B cell (primary cell): ENCODE measurements around the gene FMNL2. TPM values are rescaled to one million over a fixed set of nuclear protein-coding genes. Genes with fewer than 3 reads are reported as not detected.

Experiments
- ATAC-seq: fragments of 200-7000 bp; cut with Tn5 transposase; one replicate; pipeline ENCODE4 v1.10.0; 2021; ENCODE audit warnings: low read depth, mild to moderate bottlenecking, moderate number of reproducible peaks, moderate library complexity
- CTCF ChIA-PET: fragments of 350-600 bp; sonication (Branson Sonifier 250); formaldehyde crosslinking; loops from one replicate; lab custom pipeline; 2021; ENCODE audit warnings: antibody characterized with exemption, inconsistent platforms; lab: Charles Lee
- POLR2A ChIA-PET: fragments of 350-600 bp; sonication (Branson Sonifier 250); formaldehyde crosslinking; loops from one replicate; lab custom pipeline; 2021; ENCODE audit warnings: antibody characterized with exemption; lab: Charles Lee
- DNase-seq: peaks from one replicate; pipeline ENCODE4 v3.0.0; 2013
- H2AFZ ChIP-seq: 2 replicates; pipeline ENCODE4 v1.6.1; 2012; ENCODE audit warnings: mild to moderate bottlenecking, low read depth, low read length; ENCODE audit not compliant: insufficient read depth, poor library complexity, severe bottlenecking
- H3K27ac ChIP-seq, 2 donors: 1 replicate in 1 of 2; 2 replicates in 1 of 2; pipeline ENCODE4 v1.5.1; 2012 to 2013; ENCODE audit warnings: low read length in 2 of 2, mild to moderate bottlenecking in 2 of 2, moderate library complexity in 1 of 2
- H3K27me3 ChIP-seq, 4 experiments: fragments of 200-600 bp in 1 of 4; sonication (generic) in 1 of 4; replicated peaks in 1 of 4; 1 replicate in 2 of 4; 2 replicates in 2 of 4; pipeline versions ENCODE4 v1.6.1 to v1.7.0; 2013 to 2016; ENCODE audit warnings: low read length in 3 of 4, mild to moderate bottlenecking in 2 of 4, mixed read lengths in 1 of 4, moderate library complexity in 1 of 4; ENCODE audit not compliant: insufficient read depth in 4 of 4, control insufficient read depth in 3 of 4; ENCODE audit errors: control extremely low read depth in 1 of 4
- H3K36me3 ChIP-seq, 2 experiments: replicated peaks in 1 of 2; 1 replicate in 1 of 2; 2 replicates in 1 of 2; pipeline versions ENCODE4 v1.6.1 to v1.7.1; 2013; ENCODE audit warnings: low read length in 1 of 2; ENCODE audit not compliant: insufficient read depth in 2 of 2, control insufficient read depth in 1 of 2; ENCODE audit errors: control extremely low read depth in 1 of 2, extremely low read depth in 1 of 2
- H3K4me1 ChIP-seq, 2 donors: fragments of 200-600 bp in 1 of 2; sonication (generic) in 1 of 2; 1 replicate in 1 of 2; 2 replicates in 1 of 2; pipeline versions ENCODE4 v1.5.1 to v1.6.1; 2013 to 2017; ENCODE audit warnings: low read length in 2 of 2; ENCODE audit not compliant: control insufficient read depth in 2 of 2, insufficient read depth in 2 of 2
- H3K4me2 ChIP-seq: replicated peaks from 2 replicates; pipeline ENCODE3; 2012; ENCODE audit warnings: mild to moderate bottlenecking, low read depth, low read length; ENCODE audit not compliant: poor library complexity, severe bottlenecking
- H3K4me3 ChIP-seq, 5 experiments: fragments of 200-600 bp in 1 of 5; sonication (generic) in 1 of 5; 1 replicate in 3 of 5; 2 replicates in 2 of 5; pipeline versions ENCODE4 v1.5.1 to v1.7.0; 2011 to 2016; ENCODE audit warnings: low read length in 4 of 5, mild to moderate bottlenecking in 4 of 5, low read depth in 2 of 5, control low read depth in 1 of 5, moderate library complexity in 1 of 5; ENCODE audit not compliant: insufficient read depth in 1 of 5; ENCODE audit errors: control extremely low read depth in 1 of 5, extremely low read depth in 1 of 5
- H3K79me2 ChIP-seq: fragments of 200-600 bp; sonication (generic); one replicate; pipeline ENCODE4 v1.6.0; 2016; ENCODE audit warnings: low read length; ENCODE audit not compliant: control insufficient read depth, insufficient read depth
- H3K9ac ChIP-seq: fragments of 200-600 bp; sonication (generic); 2 replicates; pipeline ENCODE4 v1.6.1; 2017; ENCODE audit warnings: mild to moderate bottlenecking, low read length, moderate library complexity
- H3K9me3 ChIP-seq, 3 donors: one replicate each; pipeline versions ENCODE4 v1.6.1 to v1.7.1; 2013; ENCODE audit warnings: low read length in 2 of 3; ENCODE audit not compliant: control insufficient read depth in 2 of 3, insufficient read depth in 1 of 3; ENCODE audit errors: control extremely low read depth in 1 of 3
- H4K20me1 ChIP-seq: 2 replicates; pipeline ENCODE4 v1.6.0; 2012; ENCODE audit warnings: mild to moderate bottlenecking, low read length; ENCODE audit not compliant: insufficient read depth, control insufficient read depth, poor library complexity, severe bottlenecking
- H3K27ac Mint-ChIP-seq: one replicate; pipeline ENCODE4 v1.8.0; 2021; ENCODE audit warnings: mixed read lengths
- H3K27me3 Mint-ChIP-seq: one replicate; pipeline ENCODE4 v1.8.0; 2021; ENCODE audit warnings: mixed read lengths
- H3K4me1 Mint-ChIP-seq: one replicate; pipeline ENCODE4 v1.8.0; 2021; ENCODE audit warnings: mixed read lengths
- H3K4me3 Mint-ChIP-seq: one replicate; pipeline ENCODE4 v1.8.0; 2021; ENCODE audit warnings: mixed read lengths
- H3K9me3 Mint-ChIP-seq: one replicate; pipeline ENCODE4 v1.8.0; 2022; ENCODE audit warnings: mixed read lengths; ENCODE audit not compliant: insufficient read depth
- EZH2 ChIP-seq: IDR thresholded peaks from 2 replicates; pipeline ENCODE4 v1.6.1; 2012; ENCODE audit warnings: borderline replicate concordance, low read depth, mild to moderate bottlenecking, moderate library complexity, low read length; ENCODE audit not compliant: insufficient read depth, poor library complexity, severe bottlenecking
- WGBS: methylation state at CpG from one replicate; pipeline ENCODE4 v1.1.5; 2013; ENCODE audit warnings: missing lambda C conversion rate; ENCODE audit not compliant: insufficient coverage; 5-methylcytosine and 5-hydroxymethylcytosine counted together
- intact Hi-C: fragments of 100-400 bp; cut with micrococcal nuclease; formaldehyde crosslinking; loops from one replicate; pipeline ENCODE4 v1.10.0; 2022
- polyA plus RNA-seq: library from polyadenylated mRNA; depleted of rRNA; stranded (reverse); fragments of >200 nt; gene quantifications from 2 replicates; pipeline ENCODE4 v1.2.3, GENCODE V29; 2012
- total RNA-seq, 2 donors: library from RNA; stranded (reverse); fragments of 120-200 nt in 1 of 2; gene quantifications; 1 replicate in 1 of 2; 2 replicates in 1 of 2; pipeline versions ENCODE4 v1.2.3 to v1.2.4, GENCODE V29; 2013 to 2022
- TF ChIP-seq, protein P1 (sequence below): fragments of 200-600 bp; IDR thresholded peaks from one replicate; pipeline ENCODE4 v1.8.0; 2022; ENCODE audit warnings: antibody characterized with exemption, mild to moderate bottlenecking

Gene FMNL2
- total and polyA plus RNA-seq, 2 donors (not counting 1 experiment from before 2014, with no cell fraction given): 0.73 to 8.8 TPM

DNA sequence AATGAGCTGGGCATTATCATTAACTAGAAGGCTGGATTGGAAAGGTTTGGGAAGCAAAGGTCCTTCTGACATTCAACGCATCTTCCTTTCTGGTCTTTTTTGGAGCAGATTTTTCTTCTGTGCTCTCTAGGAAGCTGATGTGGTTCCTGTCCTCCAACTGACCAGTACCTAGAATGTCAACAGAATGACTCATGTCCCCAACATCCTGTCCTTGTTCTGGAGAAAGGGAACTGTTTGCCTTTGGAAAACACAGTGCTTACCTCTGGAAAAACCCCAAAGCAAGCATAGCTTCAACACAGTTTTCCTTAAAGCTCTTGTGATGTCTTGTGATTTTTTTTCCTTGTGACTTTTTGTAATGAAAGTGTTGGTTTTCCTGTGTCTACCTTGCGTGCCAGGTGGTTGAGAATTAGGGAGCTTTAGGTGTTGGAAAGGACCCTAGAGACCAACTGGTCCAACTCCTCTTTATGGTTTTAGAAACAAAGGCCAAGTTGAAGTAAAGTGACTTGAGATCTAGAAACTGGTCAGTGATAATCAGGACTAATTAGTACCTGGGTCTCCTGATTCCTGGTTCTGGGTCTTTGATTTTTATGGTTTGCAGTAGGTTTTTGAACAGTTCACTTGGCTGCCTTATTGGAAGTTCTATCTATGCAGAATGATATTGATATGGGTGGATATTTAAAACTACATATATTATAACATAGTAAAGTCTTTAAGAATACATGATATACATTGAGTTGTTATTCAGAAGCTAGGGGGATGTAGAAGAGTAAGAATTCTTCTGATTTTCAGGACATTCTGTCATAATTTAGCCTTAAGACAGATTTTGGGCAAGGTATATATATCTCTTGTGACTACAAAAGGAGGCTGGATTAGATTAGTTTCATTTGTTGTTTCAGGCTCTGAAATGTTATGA, 70.5 kb downstream of the FMNL2 start:
- H3K27me3 Mint-ChIP-seq: no peaks in the 10 kb centered on the region
- Histone ChIP-seq H2AFZ (no peak overlapping the region), H3K27me3 (no peaks in the 10 kb centered on the region), H3K79me2 (no peaks in the 10 kb centered on the region), H3K4me1 (peaks cover 17% of the 10 kb centered on the region in 2 donors), H3K36me3 (no peaks in the 10 kb centered on the region), H3K9me3 (no peaks in the 10 kb centered on the region), H3K4me2 (no peak overlapping the region), H3K9ac (no peak overlapping the region), H4K20me1 (no peaks in the 10 kb centered on the region), H3K27ac (no peak overlapping the region), H3K4me3 (no peak overlapping the region)
- H3K9me3 Mint-ChIP-seq: no peaks in the 10 kb centered on the region
- WGBS: 93% methylated on average over 2 of the region's 2 CpGs
- TF ChIP-seq EZH2: no peak
- TF ChIP-seq, protein P1, sequence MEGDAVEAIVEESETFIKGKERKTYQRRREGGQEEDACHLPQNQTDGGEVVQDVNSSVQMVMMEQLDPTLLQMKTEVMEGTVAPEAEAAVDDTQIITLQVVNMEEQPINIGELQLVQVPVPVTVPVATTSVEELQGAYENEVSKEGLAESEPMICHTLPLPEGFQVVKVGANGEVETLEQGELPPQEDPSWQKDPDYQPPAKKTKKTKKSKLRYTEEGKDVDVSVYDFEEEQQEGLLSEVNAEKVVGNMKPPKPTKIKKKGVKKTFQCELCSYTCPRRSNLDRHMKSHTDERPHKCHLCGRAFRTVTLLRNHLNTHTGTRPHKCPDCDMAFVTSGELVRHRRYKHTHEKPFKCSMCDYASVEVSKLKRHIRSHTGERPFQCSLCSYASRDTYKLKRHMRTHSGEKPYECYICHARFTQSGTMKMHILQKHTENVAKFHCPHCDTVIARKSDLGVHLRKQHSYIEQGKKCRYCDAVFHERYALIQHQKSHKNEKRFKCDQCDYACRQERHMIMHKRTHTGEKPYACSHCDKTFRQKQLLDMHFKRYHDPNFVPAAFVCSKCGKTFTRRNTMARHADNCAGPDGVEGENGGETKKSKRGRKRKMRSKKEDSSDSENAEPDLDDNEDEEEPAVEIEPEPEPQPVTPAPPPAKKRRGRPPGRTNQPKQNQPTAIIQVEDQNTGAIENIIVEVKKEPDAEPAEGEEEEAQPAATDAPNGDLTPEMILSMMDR: no peak
- intact Hi-C loops: loop anchor here (10.0 kb wide), 1 partner anchor 59 kb away; no protein-coding TSS in a partner anchor
- ChIA-PET CTCF (interaction anchor here (2.2 kb wide), 1 partner anchor 14 kb away, joined by 8 read pairs; no protein-coding TSS in a partner anchor), POLR2A (no interaction called here)
- no peak overlapping the region for H3K4me3 Mint-ChIP-seq
- ATAC-seq (no peak), DNase-seq (no peak)
- H3K27ac Mint-ChIP-seq: no peak overlapping the region
- peaks cover 22% of the 10 kb centered on the region for H3K4me1 Mint-ChIP-seq
